NCI-H1436 treated with DMSO at 0.1 percent for 48 hours (cell line): ENCODE measurements around the gene MYO1F.
"Not testable (repeated sequence)": the region's sequence is repeated elsewhere in the genome, so short reads cannot be mapped to it uniquely, and the experiment has no call there.

Experiments used
- DNase-seq: peaks from one replicate; lab custom pipeline; 2025; lab: John Stamatoyannopoulos, UW

MYO1F gene

DNA sequence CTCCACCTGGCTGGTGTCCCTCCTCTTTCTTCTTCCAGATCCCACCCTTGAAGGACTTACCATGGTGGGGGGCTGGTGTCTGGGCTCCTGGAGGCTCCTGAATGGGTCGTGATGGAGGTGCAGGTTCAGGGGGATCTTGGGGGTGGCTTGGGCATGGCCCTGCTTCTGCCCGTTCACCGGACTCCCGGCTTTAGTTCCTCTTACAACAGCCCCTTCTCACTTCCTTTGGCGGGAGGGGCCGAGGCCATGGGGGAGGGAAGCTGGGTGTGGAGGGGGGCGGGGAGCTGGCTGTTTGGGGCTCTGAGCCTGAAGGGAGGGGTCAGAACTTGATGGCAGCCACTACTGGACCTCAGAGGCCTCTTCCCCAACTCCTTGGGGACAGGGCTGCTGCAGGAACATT, at the start of gene MYO1F:
TSS of gene MYO1F (minus strand) at position 196 of the 400 bp plus-strand sequence. CDS start at position 63, 133 bp downstream.
- DNase-seq: no peak

DNA sequence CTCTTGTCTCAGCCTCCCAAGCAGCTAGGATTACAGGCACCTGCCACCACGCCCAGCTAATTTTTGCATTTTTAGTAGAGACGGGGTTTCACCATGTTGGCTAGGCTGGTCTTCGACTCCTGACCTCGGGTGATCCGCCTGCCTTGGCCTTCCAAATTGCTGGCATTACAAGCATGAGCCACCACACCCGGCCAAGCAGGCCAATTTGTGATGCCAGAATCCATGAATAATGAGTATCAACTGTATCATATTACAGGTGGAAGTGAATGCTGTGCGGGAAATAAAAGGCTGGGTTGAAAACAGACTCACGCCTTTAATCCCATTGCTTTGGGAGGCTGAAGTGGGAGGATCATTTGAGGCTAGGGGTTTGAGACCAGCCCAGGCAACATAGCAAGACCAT, 49.6 kb upstream of the MYO1F start:
- DNase-seq: no peak

DNA sequence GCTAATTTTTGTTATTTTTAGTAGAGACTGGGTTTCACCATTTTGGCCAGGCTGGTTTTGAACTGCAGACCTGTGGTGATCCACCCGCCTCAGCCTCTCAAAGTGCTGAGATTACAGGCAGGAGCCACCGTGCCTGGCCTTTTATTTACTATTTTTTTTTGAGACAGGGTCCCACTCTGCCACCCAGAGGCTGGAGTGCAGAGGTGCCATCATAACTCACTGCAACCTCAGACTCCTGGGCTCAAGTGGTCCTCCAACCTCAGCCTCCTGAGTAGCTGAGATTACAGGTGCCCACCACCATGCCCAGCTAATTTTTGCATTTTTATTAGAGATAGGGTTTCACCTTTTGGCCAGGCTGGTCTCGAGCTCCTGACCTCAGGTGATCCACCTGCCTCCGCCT, 45.6 kb upstream of the MYO1F start:
- not testable (repeated sequence) for DNase-seq

DNA sequence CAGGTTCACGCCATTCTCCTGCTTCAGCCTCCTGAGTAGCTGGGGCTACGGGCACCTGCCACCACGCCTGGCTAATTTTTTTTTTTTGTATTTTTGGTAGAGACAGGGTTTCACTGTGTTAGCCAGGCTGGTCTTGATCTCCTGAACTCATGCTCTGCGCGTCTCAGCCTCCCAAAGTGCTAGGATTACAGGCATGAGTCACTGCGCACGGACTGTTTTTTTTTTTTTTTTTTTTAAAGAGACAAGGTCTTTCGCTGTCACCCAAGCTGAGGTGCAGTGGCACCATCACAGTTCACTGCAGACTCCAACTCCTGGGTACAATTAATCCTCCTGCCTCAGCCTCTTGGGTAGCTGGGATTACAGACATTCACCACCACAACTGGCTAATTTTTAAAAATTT, 41.5 kb upstream of the MYO1F start:
- DNase-seq: no peak

DNA sequence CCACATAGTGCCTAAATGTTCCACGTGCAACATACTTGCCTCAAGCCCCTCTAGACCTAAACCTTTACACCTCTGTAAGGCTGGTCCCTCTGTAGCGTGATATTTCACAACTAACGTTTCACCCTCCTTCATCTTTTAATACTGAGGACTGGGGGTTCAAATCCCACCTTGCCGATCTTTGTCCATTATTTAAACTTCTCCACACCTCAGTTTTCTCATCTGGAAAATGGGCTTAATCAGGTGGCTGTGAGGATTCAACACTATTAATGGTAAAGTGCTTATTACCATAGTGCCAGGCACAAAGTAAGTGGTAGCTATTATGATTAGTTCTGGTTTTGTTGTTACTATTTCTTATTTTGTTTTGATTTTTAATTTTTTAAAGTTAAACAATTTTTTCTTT, 40.7 kb upstream of the MYO1F start:
- DNase-seq: no peak

DNA sequence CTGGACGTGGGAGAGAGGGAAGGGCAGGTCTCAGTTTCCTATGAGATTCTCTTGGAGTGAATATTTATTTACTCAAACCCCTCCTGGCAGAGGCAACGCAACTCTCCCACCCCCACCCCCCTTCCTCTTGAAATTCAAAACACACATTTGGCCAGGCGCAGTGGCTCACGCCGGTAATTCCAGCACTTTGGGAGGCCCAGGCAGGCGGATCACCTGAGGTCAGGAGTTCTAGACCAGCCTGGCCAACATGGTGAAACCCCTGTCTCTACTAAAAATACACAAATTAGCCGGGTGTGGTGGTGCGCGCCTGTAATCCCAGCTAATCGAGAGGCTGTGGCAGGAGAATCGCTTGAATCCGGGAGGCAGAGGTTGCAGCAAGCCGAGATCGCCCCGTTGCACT, 40.1 kb upstream of the MYO1F start:
- DNase-seq: not testable (repeated sequence)

DNA sequence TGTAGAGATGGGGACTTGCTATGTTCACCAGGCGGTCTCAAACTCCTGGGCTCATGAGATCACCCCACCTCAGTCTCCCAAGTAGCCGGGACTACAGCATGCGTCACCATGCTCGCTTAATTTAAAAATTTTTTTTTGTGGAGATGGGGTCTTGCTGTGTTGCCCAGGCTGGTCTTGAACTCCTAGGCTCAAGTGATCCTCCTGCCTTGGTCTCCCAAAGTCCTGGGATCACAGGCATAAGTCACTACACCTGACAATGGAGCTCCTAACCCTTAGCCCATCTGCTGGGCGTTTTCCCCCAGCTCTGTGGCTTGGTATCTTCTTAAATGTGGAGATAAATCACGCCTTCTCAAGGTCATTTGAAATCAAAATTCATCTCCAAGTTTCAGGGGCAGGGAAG, 39.6 kb upstream of the MYO1F start:
- no peak for DNase-seq

DNA sequence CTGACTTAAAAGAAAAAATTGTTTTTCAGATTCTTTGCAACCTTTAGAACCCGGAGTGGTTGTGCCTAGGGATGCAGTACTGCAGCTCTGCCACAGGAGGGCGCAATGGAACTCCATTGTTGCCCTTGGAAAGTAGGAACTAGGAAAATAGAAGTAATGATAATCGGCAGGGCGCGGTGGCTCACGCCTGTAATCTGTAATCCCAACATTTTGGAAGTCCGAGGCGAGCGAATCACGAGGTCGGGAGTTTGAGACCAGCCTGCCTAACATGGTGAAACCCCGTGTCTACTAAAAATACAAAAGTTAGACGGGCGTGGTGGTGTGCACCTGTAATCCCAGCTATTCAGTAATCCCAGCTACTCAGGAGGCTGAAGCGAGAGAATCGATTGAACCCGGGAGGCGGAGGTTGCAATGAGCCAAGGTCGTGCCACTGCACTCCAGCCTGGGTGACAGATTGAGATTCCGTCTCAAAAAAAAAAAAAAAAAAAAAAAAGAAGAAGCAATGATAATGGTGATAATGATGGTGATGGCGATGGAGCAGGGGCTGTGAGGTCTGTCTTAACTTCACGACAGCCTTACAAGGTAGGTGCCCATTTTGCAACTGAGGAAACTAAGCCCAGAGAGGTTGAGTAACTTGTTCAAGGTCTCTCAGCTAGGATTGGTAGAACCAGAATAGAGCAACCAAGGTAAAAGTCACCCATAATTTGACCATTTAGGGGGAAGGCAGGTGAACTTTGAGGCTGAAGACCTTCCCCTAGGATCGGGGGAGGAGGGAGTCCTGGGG, 38.8 kb upstream of the MYO1F start:
- DNase-seq: no peak

DNA sequence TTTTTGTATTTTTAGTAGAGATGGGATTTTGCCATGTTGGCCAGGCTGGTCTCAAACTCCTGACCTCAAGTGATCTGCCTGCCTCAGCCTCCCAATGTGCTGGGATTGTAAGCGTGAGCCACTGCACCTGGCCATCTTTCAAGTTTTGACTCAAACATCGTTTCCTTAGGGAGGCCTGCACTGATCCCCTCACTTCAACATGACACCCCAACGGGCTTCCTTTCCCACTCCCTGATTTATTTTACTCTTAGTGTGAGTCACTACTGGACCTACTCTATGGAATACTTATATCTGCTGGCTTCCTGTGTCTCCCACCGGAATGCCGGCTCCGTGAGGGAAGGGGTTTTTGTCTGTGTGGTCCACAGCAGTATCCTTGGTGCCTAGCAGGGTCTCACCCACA, 37.8 kb upstream of the MYO1F start:
- DNase-seq: no peak

DNA sequence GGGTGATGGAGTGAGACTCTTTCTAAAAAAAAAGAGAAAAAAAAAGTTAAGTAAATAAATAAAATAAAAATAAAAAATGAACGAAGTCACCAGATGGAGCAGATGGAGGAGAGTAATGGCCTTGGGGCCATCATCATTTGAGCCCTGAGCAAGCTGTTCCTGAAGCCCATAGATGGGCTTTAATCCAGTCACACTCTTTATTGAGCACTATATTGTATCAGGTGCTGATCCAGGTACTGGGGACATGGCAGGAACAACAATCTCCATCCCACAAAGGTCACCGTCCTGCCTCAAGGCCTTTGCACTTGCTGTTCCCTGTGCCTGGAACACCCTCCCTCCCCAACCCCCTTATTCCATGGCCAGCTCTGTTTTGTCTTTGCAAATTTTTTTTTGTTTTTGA, 37.2 kb upstream of the MYO1F start:
- DNase-seq: no peak

DNA sequence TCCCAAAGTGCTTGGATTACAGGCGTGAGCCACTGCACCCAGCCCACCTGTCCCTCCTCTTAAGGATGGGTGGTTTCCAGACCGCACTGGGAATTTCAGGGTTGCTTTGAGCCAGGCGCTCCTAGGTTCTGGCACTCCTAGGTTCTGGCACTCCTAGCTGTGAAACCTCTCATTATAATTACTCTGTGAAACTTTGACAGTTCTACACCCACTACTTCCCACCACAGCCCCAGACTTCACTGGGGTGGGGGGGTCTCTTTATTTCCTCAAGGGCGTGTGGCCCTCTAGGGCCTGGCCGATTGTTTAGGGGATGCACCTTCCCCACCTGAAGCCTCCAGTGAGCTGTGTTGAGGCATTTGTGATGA, 35.5 kb upstream of the MYO1F start:
- DNase-seq: no peak

DNA sequence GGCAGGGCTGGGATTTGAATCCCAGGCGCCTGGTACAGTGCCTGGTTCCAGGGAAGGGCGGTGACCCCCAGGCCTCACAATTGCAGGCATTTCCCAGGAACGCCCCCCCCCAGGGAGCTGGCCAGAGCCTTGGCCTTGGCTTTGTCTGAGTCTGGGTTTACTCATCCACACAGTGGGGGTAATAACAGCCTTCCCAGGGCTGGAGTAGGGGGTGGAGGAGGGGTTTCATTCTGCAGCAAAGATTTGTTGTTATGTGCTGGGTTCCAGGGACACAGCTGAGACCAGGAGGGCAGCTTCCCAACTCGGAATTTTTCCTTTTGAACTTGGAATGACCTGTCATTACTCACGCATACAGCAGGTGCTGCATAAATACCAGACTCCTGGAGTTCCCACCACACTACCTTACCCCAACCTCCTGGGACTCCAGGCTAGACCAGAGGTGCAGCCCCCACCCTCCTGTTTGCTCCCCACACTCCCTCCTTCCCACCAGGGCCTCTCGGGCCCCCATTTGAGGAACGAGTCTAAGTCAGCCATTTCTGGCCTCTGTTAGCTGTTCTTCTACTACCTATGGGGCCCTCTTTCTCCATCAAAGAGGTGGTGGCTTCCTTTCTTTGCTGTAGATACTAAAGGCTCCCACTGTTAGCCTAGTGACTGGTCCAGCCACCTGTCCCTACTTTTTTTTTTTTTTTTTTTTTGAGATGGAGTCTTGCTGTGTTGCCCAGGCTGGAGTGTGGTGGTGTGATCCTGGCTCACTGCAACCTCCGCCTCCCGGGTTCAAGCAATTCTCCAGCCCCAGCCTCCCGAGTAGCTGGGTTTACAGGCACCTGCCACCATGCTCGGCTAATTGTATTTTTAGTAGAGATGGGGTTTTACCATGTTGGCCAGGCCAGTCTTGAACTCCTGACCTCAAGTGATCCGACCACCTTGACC, 34.9 kb upstream of the MYO1F start:
- DNase-seq: no peak

DNA sequence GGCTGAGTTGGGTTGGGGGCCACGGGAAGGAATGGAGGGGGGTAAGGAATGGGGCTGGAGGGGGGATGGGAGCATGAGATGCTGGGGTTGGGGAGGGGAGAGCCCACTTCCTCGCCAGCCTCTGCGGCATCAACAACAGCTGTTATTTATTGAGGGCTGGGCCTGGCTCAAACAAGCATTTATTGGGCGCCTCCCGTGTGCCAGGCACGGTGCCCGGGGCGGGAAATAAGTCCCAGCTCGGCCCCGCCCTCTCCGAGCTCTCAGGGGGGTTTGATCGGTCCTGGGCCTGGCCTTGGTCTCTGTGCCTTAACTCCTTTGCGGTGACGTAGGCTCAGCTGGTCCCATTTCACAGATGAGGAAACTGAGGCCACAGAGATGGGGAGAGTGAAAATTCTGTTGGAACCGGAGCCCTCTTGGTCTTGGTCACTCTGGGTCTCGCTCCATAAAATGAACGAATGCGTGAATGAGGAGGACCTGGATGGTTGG, 34.2 kb upstream of the MYO1F start:
- DNase-seq: no peak

DNA sequence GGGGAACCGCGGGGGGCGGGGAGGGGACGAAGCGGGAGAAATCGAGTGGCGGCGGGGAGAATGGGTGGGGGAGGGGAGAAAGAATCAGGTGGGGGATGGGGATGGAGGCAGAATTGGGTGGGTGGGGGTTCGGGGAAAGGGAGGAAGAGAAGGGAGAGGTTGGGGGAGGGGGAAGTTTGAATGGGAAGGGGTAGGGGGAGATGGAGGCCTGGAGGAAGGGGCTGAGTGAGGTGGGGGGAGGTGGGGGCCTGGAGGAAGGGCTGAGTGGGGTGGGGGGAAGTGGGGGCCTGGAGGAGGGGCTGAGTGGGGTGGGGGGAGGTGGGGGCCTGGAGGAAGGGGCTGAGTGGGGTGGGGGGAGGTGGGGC, 33.7 kb upstream of the MYO1F start:
- no peak for DNase-seq

DNA sequence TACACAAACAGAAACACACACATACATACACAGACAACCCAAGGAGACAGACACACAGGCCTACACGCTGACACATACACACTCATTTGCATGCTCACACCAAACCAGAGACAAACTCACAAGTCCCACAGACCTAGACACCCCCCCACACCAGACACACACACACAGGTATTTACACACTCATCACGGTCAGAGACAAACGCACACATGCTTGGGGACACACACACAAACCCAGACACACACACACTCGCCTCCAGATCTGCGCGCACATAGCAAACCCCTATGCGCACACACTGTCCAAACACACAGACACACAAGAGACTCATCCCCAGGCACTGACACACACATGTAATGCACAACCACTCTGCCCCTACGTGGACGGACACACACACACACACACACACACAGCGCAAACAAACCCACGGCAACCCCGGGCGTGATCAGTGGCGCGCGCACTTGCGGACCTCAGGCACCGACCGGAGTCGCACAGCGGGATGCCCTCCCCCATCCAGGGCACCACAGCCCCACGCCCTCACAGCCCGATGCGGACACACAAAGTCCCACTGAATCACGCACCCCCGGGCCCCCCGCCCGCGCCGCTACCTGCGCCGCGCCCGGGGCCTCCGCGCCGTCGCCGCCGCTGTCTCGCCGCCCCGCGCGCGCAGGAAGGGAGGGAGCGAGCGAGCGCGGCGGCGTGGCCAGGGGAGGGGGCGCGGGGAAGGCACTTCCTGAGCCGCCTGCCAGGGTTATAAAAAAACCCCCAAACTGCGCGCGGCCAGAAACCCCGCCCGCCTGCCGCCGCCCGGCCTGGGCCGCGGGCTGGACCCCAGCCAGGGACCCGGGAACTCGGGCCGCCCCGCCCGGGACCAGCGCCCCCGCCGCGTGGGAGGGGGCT, 33.0 kb upstream of the MYO1F start, which contains the start of gene ADAMTS10:
TSS of gene ADAMTS10 (minus strand) at position 675 of the 895 bp plus-strand sequence. CDS start 5,005 bp downstream, outside the sequence.
- DNase-seq: no peak

DNA sequence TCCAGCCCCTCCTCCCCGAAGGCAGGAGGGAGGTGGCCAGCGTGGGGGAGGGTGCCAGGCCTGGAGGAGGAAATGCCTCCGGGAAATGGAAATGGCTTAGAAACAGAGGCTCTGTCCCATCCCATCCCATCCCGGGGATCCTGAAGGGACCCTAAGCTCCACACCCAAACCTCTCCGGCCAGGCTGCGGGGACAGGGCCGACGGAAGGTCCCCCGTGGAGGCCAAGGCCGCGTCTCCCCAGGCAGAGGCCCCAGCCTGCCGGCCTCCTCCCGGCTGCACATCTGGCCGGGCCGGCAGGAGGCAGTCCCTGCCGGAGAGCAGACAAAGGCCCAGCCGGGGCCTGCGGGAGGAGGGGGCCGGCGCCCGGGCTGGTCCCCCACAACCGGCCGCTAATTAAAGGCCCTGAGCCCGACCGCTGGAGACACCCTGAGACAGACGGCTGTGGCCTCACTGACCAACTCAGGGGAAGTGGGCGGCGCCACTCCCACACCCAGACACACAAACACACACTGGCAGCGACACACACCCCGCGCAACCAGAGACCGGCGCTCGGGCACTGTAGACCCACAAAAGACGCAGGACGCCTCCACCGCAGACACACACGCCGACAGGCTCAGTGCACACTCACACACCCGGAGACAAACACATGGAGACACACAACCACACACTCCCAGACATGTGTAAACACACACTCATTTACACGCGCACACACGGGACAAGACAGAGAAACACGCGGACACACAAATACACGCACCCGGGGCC, 32.2 kb upstream of the MYO1F start:
- no peak for DNase-seq

DNA sequence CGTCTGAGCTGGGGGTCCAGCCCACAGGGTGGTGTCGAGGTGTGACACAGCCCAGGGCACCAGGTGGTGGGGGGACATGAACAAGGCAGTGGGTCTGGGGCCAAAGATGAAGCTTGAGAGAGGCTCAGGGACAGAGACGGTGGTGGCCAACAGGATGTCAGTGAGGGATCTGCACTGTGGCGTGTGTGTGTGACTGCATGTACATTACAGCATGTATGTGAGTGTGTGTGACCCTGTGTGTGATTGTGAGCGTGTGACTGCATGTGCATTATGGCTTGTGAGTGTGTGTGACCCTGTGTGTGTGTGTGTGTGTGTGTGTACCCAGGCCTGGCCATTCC, 31.7 kb upstream of the MYO1F start:
- DNase-seq: no peak

DNA sequence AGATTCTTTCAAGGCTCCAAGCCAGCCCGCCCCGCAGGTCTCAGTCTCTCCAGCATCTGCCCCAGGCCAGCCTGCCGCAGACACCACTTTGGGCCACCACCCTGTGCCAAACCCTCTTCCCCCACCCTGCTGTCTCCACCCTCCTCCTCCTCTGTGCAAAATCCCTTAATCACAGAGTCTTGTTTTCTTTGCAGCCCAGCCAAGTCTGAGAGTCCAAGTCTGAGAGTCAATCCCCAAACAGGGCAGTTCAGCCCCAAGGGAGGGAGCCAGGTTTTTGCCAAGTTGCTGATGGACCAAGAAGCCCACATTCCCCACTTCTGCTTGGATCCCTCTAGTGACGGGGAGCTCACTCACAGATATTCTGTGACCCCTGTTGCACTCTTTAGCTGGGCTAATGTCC, 30.1 kb upstream of the MYO1F start:
- no peak for DNase-seq

DNA sequence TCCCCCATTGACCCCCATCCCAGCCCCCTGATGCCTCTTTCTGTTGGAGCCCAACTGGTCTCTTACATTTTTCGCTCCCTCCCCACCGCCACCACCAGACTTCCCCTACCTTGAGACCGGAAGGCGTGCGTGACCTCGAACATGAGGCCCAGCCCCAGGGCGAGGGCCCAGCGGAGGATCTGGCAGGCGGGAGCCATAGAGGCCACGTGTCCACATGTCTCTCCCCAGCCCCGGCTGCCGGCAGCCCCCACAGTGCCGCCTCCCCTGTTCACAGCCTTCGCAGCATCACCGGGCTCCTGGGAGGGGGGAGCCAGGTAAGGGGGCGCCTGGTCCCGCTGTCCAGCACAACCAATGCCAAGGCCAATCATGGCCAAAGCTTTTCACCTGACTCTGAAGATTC, 28.3 kb upstream of the MYO1F start:
- DNase-seq: no peak

DNA sequence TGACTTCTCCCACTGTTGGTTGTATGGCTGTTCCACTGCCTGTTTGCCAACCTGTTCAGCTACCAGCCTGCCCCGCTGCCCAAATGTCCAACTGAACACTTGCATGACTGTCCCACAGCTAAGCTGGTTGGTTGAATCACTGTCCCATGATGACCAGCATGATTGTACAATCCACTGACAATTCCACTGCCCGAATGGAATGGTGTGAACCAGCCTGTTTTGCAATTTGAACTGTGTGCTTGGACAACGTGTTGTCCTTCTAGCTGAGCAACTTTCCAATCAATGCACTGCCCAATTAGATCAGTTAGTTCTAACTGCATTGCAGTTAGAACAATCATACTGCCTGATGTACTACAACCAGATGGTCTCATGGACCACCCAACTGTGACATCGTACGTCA, 24.6 kb upstream of the MYO1F start:
- no peak for DNase-seq

DNA sequence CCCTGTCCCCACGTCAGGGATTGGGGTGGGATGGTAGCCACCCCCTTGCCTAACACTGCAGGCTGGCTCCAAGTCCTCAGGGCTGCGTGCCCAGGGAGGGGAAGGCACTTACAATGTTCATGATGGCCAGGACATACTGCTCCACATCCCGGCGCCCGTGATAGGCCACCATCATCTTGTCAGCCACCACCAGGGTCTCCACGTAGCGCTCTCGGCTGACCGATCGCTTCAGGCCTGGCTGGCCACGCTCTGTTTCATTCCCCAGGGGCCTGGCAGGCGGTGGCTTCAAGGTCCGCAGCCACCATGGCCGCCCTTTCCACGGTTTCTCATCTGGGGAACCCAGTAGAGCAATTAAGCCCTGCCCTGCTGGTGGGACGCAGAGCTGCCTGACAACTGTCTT, 23.6 kb upstream of the MYO1F start:
- DNase-seq: no peak
